Gastrocnemius medialis (tissue), 4 donors: Measurements from ENCODE around the gene NREP.

Experiments used
- CTCF ChIP-seq, 5 experiments: fragments of 450-650 bp in 3 of 5; fragments of 200-600 bp in 2 of 5; sonication (generic) in 2 of 5; IDR thresholded peaks in 4 of 5; conservative IDR thresholded peaks in 1 of 5; 1 replicate in 4 of 5; 2 replicates in 1 of 5; pipeline ENCODE4 v1.5.1; 2016 to 2019; ENCODE audit warnings: antibody characterized with exemption in 5 of 5, mild to moderate bottlenecking in 3 of 5, moderate library complexity in 3 of 5
- POLR2A ChIP-seq, 2 donors: fragments of 450-650 bp; IDR thresholded peaks; one replicate each; pipeline ENCODE4 v1.6.1; 2017; ENCODE audit warnings: antibody characterized with exemption in 2 of 2, mild to moderate bottlenecking in 2 of 2, moderate library complexity in 2 of 2

- TF ChIP-seq POLR2A (IDR thresholded peaks at IDR 0.05) (no peak), CTCF (IDR thresholded peaks at IDR 0.05 in 4 of 5, conservative IDR thresholded peaks at IDR 0.05 in 1 of 5) (no peak)
Measured at GRCh38 chr5:111728941-111729340, 28.1 kb downstream of the NREP start.
